T47D (cell line): ENCODE measurements around the gene SIN3A.
"Not testable (repeated sequence)": the region's sequence is repeated elsewhere in the genome, so short reads cannot be mapped to it uniquely, and the experiment has no call there.

Experiments
- DNase-seq, 2 experiments: peaks; one replicate each; pipeline versions ENCODE4 v3.0.0 to v3.0.0-alpha.2; 2011 to 2012; ENCODE audit warnings: low read depth in 1 of 2, low spot score in 1 of 2
- JUND ChIP-seq: IDR thresholded peaks from 2 replicates; pipeline ENCODE4 v1.6.1; 2012; ENCODE audit warnings: low read depth
- in situ Hi-C: cut with HindIII; loops from 2 replicates; pipeline ENCODE4 v1.10.0; 2016; ENCODE audit warnings: low sequenced_read_pairs, low pct_unique_long_range_greater_than_20kb

SIN3A gene

DNA sequence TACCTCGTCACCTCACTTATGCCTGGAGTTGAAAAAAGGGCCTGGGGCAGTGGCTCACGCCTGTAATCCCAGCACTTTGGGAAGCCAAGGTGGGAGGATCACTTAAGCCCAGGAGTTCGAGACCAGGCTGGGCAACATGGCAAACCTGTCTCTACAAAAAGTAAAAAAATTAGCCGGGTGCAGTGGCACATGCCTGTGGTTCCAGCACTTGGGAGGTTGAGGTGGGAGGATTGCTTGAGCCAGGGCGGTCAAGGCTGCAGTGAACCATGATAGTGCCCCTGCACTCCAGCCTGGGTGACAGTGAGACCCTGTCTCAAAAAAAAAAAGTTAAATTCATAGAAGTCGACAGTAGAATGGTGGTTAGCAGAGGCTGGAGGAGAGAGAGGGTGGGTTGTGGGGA lies 109.3 kb downstream of the SIN3A start:
- DNase-seq, result no peak
- TF ChIP-seq JUND, result no peak
- in situ Hi-C loops, result no loop called here

DNA sequence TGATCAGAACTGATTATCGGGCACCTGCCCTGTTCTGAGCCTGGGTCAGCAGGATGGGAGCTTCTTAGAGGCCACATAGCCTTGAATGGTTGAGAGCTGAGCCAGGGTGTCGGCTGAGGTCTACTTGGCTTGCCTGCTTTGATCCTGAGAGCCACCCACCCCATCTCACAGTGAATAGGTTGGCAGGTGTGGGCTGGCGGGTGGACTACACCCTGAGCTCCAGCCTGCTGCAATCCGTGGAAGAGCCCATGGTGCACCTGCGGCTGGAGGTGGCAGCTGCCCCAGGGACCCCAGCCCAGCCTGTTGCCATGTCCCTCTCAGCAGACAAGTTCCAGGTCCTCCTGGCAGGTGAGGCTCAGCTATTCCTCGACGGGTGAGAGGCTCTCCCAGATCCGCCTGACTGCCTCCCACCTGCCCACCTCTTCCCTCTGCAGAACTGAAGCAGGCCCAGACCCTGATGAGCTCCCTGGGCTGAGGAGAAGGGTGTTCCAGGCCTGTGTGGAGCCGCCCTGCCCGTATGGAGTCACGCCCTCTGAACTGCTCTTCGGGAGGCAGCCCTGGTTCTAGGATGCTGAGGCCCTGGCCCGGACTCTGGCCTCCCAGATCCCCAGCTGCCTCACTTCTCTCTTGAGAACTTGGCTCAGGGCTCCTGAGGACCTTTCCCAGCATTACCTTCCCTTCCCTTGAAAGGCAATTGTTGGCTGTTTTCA lies 111.8 kb downstream of the SIN3A start:
- DNase-seq, result no peak
- no peak for TF ChIP-seq JUND
- in situ Hi-C loops, result no loop called here

GRCh38 chr15:75338661-75339240 lies 112.7 kb downstream of the SIN3A start:
- TF ChIP-seq JUND, result no peak
- in situ Hi-C loops, result no loop called here
- DNase-seq, result no peak

- TF ChIP-seq JUND, result no peak
- in situ Hi-C loops, result no loop called here
- DNase-seq, result peak; percentile 59 to 96
These were observed 115.7 kb downstream of the SIN3A start, which contains the start of gene COMMD4 for GRCh38 chr15:75335705-75336355. TSS of gene COMMD4 (plus strand) at chr15:75336063. CDS start at chr15:75336090, 27 bp downstream.

DNA sequence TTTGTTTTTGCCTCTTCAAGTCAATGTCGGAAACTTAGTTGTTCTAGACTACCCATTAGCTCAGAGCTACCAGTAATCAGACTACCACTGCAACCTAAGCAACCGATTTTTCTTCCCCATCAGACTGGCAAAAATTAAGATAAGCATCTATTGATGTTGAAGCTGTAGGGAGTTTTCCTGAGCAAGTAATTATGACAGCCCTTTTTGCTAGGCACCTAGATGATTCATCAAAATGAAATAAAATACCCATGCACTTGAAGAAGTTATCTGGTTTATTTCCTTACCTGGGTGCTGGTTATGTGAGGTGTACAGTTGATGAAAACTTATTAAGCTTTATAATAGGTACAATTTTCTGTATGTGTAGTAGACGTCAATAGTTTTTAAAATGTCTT lies 116.2 kb downstream of the SIN3A start:
- in situ Hi-C loops, result no loop called here
- TF ChIP-seq JUND, result no peak
- DNase-seq, result no peak

GRCh38 chr15:75333654-75334419 lies 117.7 kb downstream of the SIN3A start:
- DNase-seq, result not testable (repeated sequence)

GRCh38 chr15:75332093-75332492 lies 119.4 kb downstream of the SIN3A start:
- DNase-seq, in situ Hi-C loops: not testable (repeated sequence)

More at GRCh38 chr15:75333654-75334419, 117.7 kb downstream of the SIN3A start:
- in situ Hi-C loops, result not testable (repeated sequence)

GRCh38 chr15:75329571-75329970 lies 121.9 kb downstream of the SIN3A start:
- in situ Hi-C loops, result no loop called here
- no peak for DNase-seq
- no peak for TF ChIP-seq JUND

DNA sequence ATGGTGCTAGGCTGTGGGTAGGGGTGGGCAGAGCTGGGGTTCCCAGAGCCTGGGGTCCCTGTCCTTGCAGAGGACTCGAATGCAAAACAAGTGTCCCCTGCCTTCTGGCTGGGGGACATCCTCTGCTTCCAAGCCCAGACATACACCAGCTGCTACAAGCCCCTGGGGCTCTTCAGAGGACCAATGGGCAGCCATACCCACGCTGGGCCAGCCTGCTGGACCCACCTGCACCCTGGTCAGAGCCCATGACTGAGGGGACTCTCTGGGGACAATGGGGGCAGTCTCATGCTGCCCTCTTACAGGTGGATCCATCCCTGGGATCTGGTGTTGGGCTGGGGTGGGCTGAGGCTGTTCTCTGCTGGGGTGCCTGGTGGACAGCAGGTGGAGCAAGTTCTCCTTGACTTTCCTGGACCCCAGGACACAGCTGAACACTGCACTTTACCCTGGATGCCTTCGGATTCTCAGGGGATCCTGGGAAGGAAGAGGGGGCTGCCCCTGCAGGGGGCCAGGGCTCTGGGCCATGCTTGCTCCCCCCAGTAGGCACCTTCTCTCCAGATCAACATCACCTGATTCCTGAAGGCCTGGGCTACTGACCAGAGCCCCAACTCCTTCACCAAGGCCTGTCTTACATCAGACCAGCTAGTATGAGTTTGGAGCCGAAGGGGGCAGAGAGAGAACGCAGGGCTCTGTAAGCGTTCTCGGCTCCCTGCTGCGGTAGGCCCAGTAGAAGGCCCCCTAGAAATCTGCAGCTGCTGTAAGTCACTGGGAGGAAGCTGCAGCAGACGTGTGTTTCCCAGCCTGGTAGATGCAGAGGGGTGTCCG lies 122.8 kb downstream of the SIN3A start:
- no peak for DNase-seq
- no peak for TF ChIP-seq JUND
- in situ Hi-C loops, result no loop called here

GRCh38 chr15:75327491-75327890 lies 124.0 kb downstream of the SIN3A start:
- in situ Hi-C loops, result no loop called here
- no peak for DNase-seq
- TF ChIP-seq JUND, result no peak

- no peak for TF ChIP-seq JUND
- DNase-seq, result no peak
- in situ Hi-C loops, result no loop called here
These were observed 124.5 kb downstream of the SIN3A start for GRCh38 chr15:75327005-75327404.

GRCh38 chr15:75325922-75326321 lies 125.6 kb downstream of the SIN3A start:
- DNase-seq, result no peak
- in situ Hi-C loops, result no loop called here
- no peak for TF ChIP-seq JUND
